OCI-LY1 (cell line): Measurements from ENCODE around the gene TKFC.

ENCODE experiments used
- H2AFZ ChIP-seq: fragments of 200-600 bp; sonication (generic), shearing (Covaris generic); 2 replicates; pipeline ENCODE4 v1.6.0; 2014; ENCODE audit warnings: antibody characterized with exemption, mild to moderate bottlenecking, low read length
- H3F3A ChIP-seq: fragments of 200-600 bp; sonication (generic), shearing (Covaris generic); 2 replicates; pipeline ENCODE4 v1.6.0; 2014; ENCODE audit warnings: mild to moderate bottlenecking, antibody characterized with exemption, low read length, moderate library complexity; ENCODE audit not compliant: insufficient read depth
- H3K27ac ChIP-seq: fragments of 200-600 bp; sonication (generic); 2 replicates; pipeline ENCODE4 v1.5.1; 2014; ENCODE audit warnings: low read length, mixed run types, mild to moderate bottlenecking, low read depth; ENCODE audit not compliant: poor library complexity, severe bottlenecking
- H3K27me3 ChIP-seq: fragments of 200-600 bp; sonication (generic); 2 replicates; pipeline ENCODE4 v1.6.0; 2014; ENCODE audit warnings: antibody characterized with exemption, mild to moderate bottlenecking, low read length, moderate library complexity; ENCODE audit not compliant: insufficient read depth
- H3K36me3 ChIP-seq: fragments of 200-600 bp; sonication (generic); 2 replicates; pipeline ENCODE4 v1.6.1; 2014; ENCODE audit warnings: mild to moderate bottlenecking, antibody characterized with exemption, low read length, moderate library complexity, mixed read lengths; ENCODE audit not compliant: insufficient read depth
- H3K4me1 ChIP-seq: fragments of 200-600 bp; sonication (generic); 2 replicates; pipeline ENCODE4 v1.5.1; 2014; ENCODE audit warnings: mild to moderate bottlenecking, low read length, moderate library complexity; ENCODE audit not compliant: insufficient read depth, severe bottlenecking
- H3K4me2 ChIP-seq: fragments of 200-600 bp; sonication (generic), shearing (Covaris generic); 2 replicates; pipeline ENCODE4 v1.6.1; 2014; ENCODE audit warnings: low read length
- H3K4me3 ChIP-seq: fragments of 200-600 bp; sonication (generic); 2 replicates; pipeline ENCODE4 v1.5.1; 2014; ENCODE audit warnings: low read length, low read depth, mild to moderate bottlenecking, mixed read lengths; ENCODE audit not compliant: poor library complexity, severe bottlenecking
- H3K79me2 ChIP-seq: fragments of 200-600 bp; shearing (Covaris generic); 2 replicates; pipeline ENCODE4 v1.6.1; 2016; ENCODE audit warnings: mixed run types, low read length, mixed read lengths; ENCODE audit not compliant: insufficient read depth
- H3K9ac ChIP-seq: fragments of 200-600 bp; sonication (generic), shearing (Covaris generic); 2 replicates; pipeline ENCODE4 v1.6.1; 2014; ENCODE audit warnings: mild to moderate bottlenecking, low read length, mixed read lengths
- H3K9me2 ChIP-seq: fragments of 200-600 bp; sonication (generic), shearing (Covaris generic); 2 replicates; pipeline ENCODE4 v1.6.1; 2014; ENCODE audit warnings: low read depth, mild to moderate bottlenecking, low read length, mixed read lengths
- H3K9me3 ChIP-seq: fragments of 200-600 bp; shearing (Covaris generic); 2 replicates; pipeline ENCODE4 v1.6.1; 2014; ENCODE audit warnings: low read length, mixed read lengths
- H4K20me1 ChIP-seq: fragments of 200-600 bp; sonication (generic), shearing (Covaris generic); 2 replicates; pipeline ENCODE4 v1.6.0; 2016; ENCODE audit warnings: mild to moderate bottlenecking, low read length; ENCODE audit not compliant: insufficient read depth
- EZH2 ChIP-seq: fragments of 200-600 bp; sonication (generic), shearing (Covaris generic); IDR thresholded peaks from 2 replicates; pipeline ENCODE4 v1.8.0; 2017; ENCODE audit warnings: borderline replicate concordance, mixed run types, mild to moderate bottlenecking, antibody characterized with exemption, low read length, moderate library complexity, mixed read lengths
- TF ChIP-seq, protein P1 (sequence below): fragments of 200-600 bp; sonication (generic), shearing (Covaris generic); IDR thresholded peaks from 2 replicates; pipeline ENCODE4 v1.5.1; 2017; ENCODE audit warnings: mild to moderate bottlenecking, antibody characterized with exemption, low read length, moderate library complexity, mixed read lengths

TKFC gene

DNA sequence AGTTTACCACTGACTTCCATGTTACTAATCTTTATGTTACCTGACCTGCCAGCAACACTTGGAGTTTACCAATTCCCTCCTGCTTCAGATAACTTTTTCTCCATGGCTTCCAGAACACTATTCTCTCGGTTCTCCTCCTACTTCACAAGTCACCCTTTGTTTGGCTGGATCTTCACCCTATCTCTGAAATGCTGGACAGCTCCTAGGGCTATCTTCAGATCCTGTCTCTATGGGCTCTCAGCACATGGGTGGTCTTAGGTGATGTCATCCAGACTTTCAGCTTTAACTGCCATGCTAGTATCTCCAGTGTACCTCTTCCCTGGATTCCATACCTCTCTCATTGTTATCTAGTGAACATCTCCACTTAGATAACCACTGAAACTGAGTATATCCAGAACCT lies 25.7 kb upstream of the TKFC start:
- peaks cover 100% of the 10 kb centered on the region for H3K36me3 ChIP-seq
- no peaks in the 10 kb centered on the region for H3K9me2 ChIP-seq
- no peak for TF ChIP-seq EZH2
- TF ChIP-seq, protein P1, sequence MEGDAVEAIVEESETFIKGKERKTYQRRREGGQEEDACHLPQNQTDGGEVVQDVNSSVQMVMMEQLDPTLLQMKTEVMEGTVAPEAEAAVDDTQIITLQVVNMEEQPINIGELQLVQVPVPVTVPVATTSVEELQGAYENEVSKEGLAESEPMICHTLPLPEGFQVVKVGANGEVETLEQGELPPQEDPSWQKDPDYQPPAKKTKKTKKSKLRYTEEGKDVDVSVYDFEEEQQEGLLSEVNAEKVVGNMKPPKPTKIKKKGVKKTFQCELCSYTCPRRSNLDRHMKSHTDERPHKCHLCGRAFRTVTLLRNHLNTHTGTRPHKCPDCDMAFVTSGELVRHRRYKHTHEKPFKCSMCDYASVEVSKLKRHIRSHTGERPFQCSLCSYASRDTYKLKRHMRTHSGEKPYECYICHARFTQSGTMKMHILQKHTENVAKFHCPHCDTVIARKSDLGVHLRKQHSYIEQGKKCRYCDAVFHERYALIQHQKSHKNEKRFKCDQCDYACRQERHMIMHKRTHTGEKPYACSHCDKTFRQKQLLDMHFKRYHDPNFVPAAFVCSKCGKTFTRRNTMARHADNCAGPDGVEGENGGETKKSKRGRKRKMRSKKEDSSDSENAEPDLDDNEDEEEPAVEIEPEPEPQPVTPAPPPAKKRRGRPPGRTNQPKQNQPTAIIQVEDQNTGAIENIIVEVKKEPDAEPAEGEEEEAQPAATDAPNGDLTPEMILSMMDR, result no peak

DNA sequence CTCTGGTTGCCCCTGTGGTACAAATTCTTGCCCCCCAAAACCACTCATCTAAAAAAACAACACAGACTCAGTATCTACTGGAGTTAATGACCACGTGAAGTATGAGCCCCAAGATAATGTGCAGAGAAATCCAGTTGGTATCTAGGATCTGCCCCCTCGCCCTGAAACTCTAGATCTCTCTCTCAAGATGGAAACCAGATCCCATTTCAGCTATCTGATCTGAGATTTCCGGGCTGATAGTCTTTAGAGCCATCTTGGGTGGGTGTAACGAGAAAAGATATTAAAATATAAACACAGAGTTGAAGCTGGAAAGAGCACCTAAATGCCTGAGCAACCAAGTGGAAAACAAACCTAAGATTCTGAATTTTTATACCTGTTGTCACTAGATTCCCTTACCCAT lies 23.9 kb upstream of the TKFC start:
- TF ChIP-seq EZH2, result no peak
- TF ChIP-seq, protein P1, result no peak
- peaks cover 96% of the 10 kb centered on the region for H3K36me3 ChIP-seq
- no peak overlapping the region for H2AFZ ChIP-seq
- H4K20me1 ChIP-seq, result no peaks in the 10 kb centered on the region
- H3K4me2 ChIP-seq, result no peak overlapping the region
- H3K9ac ChIP-seq, result no peak overlapping the region
- H3K4me3 ChIP-seq, result no peak overlapping the region
- H3K9me2 ChIP-seq, result no peaks in the 10 kb centered on the region
- no peak overlapping the region for H3K27ac ChIP-seq
- no peaks in the 10 kb centered on the region for H3K4me1 ChIP-seq
- H3K79me2 ChIP-seq, result no peaks in the 10 kb centered on the region
- no peaks in the 10 kb centered on the region for H3K27me3 ChIP-seq
- no peaks in the 10 kb centered on the region for H3K9me3 ChIP-seq
- H3F3A ChIP-seq, result no peaks in the 10 kb centered on the region

More for the DNA sequence above, 25.7 kb upstream of the TKFC start:
- Histone ChIP-seq H3K9me3 (no peaks in the 10 kb centered on the region), H3F3A (no peaks in the 10 kb centered on the region), H3K9ac (no peak overlapping the region), H3K4me3 (no peak overlapping the region), H4K20me1 (no peaks in the 10 kb centered on the region), H3K27me3 (no peaks in the 10 kb centered on the region), H3K79me2 (no peaks in the 10 kb centered on the region), H3K4me1 (no peaks in the 10 kb centered on the region), H3K27ac (no peak overlapping the region), H3K4me2 (no peak overlapping the region), H2AFZ (no peak overlapping the region)

DNA sequence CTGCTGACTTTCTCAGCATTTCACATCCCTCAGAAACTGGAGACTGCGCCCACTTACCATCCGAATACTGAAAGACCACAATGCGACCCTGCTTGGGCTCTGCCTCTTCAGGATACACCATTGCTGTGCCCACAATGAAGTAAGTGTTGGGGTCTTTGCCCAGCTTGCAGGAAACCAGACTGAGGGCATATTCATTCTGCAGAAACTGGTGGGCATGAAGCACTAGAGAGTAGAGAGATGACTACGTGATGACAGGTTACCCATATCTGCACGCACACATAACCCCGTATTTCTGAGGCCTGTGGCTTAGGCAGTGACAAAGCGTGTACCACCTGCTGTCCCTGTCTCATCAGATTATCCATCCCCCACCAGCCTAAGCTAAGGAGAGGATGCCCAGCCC lies 23.3 kb upstream of the TKFC start:
- Histone ChIP-seq H3K27me3 (no peaks in the 10 kb centered on the region), H3K27ac (no peak overlapping the region), H3F3A (no peaks in the 10 kb centered on the region), H3K36me3 (peaks cover 96% of the 10 kb centered on the region), H3K9me2 (no peaks in the 10 kb centered on the region), H3K9me3 (no peaks in the 10 kb centered on the region), H3K4me1 (no peaks in the 10 kb centered on the region), H3K9ac (no peak overlapping the region), H3K79me2 (no peaks in the 10 kb centered on the region), H3K4me3 (no peak overlapping the region), H2AFZ (no peak overlapping the region), H4K20me1 (no peaks in the 10 kb centered on the region), H3K4me2 (no peak overlapping the region)
- TF ChIP-seq EZH2, result no peak
- TF ChIP-seq, protein P1, result no peak
